ACHN (cell line): ENCODE results near the gene GEMIN5.
A peak's percentile ranks its signal among the peaks of the same experiment; 100 is the strongest.
"Not testable (repeated sequence)": the region's sequence is repeated elsewhere in the genome, so short reads cannot be mapped to it uniquely, and the experiment has no call there.

Source experiments
- DNase-seq: peaks from one replicate; pipeline ENCODE4 v3.0.0-alpha.2; 2015
- in situ Hi-C: cut with HindIII; loops from 2 replicates; pipeline ENCODE4 v1.10.0; 2017; ENCODE audit warnings: low sequenced_read_pairs, low pct_ligation_motif_present, low pct_unique_long_range_greater_than_20kb

The GEMIN5 gene, protein sequence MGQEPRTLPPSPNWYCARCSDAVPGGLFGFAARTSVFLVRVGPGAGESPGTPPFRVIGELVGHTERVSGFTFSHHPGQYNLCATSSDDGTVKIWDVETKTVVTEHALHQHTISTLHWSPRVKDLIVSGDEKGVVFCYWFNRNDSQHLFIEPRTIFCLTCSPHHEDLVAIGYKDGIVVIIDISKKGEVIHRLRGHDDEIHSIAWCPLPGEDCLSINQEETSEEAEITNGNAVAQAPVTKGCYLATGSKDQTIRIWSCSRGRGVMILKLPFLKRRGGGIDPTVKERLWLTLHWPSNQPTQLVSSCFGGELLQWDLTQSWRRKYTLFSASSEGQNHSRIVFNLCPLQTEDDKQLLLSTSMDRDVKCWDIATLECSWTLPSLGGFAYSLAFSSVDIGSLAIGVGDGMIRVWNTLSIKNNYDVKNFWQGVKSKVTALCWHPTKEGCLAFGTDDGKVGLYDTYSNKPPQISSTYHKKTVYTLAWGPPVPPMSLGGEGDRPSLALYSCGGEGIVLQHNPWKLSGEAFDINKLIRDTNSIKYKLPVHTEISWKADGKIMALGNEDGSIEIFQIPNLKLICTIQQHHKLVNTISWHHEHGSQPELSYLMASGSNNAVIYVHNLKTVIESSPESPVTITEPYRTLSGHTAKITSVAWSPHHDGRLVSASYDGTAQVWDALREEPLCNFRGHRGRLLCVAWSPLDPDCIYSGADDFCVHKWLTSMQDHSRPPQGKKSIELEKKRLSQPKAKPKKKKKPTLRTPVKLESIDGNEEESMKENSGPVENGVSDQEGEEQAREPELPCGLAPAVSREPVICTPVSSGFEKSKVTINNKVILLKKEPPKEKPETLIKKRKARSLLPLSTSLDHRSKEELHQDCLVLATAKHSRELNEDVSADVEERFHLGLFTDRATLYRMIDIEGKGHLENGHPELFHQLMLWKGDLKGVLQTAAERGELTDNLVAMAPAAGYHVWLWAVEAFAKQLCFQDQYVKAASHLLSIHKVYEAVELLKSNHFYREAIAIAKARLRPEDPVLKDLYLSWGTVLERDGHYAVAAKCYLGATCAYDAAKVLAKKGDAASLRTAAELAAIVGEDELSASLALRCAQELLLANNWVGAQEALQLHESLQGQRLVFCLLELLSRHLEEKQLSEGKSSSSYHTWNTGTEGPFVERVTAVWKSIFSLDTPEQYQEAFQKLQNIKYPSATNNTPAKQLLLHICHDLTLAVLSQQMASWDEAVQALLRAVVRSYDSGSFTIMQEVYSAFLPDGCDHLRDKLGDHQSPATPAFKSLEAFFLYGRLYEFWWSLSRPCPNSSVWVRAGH (N-terminal part only)

DNA sequence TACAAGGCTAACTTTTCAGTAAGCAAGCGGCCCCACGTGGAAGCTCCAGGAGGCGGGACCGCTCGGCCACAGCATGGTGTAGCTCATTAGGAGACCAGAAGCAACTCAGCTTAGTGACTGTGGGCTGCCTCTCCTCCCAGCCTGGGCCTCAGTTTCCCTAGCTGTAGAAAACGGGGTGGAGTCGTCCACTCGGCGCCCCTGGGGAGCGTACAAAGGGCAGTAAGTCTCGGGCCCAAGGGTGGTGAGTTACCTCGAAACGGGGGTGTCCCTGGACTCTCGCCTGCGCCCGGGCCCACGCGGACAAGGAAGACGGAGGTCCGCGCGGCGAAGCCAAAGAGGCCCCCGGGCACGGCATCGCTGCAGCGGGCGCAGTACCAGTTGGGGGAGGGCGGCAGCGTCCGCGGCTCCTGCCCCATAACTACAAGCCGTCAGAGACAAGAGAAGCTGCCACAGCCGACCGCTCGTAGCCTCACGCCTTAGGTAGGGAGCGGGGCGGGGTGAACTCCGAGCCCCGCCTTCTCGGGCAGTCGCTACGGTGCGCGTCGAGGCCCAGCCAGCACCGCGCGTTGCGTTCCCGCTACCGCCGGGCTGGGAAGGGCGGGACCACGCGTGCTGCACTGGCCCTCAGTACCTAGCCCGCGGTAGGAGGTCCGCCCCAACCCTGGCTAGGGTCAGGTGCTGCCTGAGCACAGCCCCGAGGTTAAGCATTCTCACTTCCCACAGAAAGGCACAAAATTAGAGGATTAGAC, at the start of gene GEMIN5:
TSS of gene GEMIN5 (minus strand) at position 494 of the 749 bp plus-strand sequence. CDS start at position 416, 78 bp downstream.
- in situ Hi-C loops: no loop called here
- DNase-seq: peak; percentile 87

DNA sequence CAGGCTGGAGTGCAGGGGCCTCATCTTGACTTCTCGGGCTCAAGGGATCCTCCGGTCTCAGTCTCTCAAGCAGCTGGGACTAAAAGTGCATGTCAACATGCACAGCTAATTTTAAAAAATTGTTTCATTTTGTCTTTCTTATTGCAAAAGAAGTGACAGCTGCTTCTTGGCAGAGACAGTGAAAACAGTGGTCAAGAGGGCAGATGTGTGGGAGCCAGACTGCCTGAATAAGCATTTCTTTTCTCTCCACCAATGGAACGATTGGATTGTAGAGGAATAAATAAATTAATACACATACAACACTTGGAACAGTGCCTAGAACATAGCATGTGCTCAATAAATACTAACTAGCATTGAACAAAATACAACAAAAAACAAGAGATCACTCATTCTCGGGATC, 48.1 kb upstream of the GEMIN5 start:
- no peak for DNase-seq
- in situ Hi-C loops: no loop called here

DNA sequence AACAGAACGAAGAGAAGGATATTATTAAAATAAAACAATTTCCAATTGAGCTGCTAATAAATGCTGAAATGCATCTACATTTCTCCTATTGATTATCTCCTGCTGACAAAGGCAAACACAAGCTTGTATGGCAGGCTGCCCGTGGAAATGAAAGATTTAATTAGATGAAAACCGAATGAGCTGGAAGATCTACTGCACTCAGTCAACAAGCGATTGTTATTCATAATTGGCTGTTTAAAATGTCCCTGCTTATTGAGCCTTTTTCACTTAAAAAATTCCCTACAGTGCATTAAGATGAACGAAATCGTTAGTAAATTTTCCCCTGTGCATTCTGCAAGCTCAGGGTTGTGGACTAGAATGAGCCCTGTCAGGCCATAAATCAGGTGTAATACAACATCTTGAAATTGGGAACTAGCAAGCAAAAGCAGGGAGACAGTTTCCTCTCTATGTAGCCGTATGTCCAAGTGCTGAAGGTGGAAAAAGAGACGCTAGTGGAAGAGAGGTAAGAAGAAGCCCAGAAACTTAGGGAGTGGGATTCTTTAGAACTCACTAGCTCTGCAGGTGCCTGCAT, 47.0 kb upstream of the GEMIN5 start:
- no peak for DNase-seq
- in situ Hi-C loops: no loop called here

DNA sequence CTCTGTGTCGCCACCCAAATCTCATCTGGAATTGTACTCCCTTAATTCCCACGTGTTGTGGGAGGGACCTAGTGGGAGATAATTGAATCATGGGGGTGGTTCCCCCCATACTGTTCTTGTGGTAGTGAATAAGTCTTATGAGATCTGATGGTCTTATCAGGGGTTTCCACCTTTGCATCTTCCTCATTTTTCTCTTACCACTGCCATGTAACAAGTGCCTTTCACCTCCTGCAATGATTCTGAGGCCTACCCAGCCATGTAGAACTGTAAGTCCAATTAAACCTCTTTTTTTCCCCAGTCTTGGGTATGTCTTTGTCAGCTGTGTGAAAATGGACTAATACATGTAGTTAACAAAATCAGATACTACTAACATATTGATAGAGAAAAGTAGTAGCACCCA, 40.3 kb upstream of the GEMIN5 start:
- DNase-seq, in situ Hi-C loops: not testable (repeated sequence)

DNA sequence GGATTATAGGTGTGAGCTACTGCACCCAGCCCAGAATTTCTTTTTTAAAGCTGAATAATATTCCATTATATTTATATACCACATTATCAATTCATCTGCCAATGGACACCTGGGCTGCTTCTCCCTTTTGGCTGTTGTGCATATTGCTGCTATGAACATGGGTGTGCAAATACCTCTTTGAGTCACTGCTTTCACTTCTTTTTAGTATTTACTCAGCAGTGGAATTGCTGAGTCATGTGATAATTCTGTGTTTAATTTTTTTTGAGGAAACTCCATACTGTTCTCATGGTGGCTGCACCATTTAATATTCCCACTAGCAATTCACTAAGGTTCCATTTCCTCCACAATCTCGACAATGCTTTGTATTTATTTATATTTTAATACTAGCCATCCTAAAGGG, 39.4 kb upstream of the GEMIN5 start:
- in situ Hi-C loops: no loop called here
- DNase-seq: no peak

DNA sequence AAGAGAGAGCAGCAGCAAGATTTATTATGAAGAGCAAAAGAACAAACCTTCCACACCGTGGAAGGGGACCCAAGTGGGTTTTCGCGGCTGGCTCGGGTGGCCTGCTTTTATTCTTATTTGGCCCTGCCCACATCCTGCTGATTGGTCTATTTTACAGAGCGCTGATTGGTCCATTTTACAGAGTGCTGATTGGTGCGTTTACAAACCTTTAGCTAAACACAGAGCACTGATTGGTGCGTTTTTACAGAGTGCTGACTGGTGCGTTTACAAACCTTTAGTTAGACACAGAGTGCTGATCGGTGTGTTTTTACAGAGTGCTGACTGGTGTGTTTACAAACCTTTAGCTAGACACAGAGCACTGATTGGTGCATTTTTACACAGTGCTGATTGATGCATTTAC, 38.1 kb upstream of the GEMIN5 start:
- DNase-seq, in situ Hi-C loops: not testable (repeated sequence)

DNA sequence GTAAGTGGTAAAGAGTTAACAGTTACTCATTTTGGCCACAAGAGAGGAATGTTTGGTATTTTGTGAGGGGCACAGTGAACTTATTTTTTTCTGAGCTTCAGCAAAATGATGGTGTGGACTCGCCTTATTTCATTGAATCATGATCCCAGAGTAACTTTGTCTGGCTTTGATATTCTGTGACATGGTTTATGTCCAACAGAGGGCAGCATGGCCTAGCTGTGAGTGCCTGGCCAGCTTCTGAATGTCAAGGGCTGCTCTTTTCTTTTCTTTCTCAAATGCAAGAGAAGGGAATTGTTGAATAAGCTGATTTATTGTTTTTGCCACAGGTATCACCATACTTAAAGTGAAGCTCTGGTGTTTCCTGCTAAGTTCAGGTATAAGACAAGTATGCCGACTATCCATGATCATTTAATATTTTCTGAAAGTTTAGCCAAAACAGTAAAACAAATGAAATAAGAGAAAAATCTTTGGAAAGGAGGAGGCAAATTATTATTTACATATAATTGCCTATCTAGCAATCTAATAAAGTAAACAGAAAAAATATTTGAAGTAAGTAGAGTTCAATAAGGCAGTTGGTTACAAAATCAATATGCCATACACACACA, 34.6 kb upstream of the GEMIN5 start:
- DNase-seq: peak; percentile 44
- in situ Hi-C loops: no loop called here

DNA sequence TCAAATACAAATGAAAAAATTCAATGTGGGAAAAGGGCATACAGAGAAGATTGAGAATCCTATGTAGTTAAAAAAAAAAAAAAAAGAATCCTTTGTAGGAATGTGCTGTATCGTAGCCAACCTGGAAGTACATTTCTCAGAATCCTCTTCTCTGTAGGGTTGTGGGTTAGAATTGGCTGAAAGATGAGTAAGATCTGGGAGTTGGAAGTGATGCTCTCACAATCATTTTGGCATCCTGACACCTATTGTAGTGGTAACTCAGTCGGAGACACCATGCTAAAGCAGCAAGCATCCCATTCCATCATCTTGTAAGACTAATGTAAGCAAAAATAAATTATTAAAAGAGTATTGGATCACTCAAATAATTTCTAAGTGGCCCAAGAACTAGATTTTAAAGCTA, 33.5 kb upstream of the GEMIN5 start:
- in situ Hi-C loops: no loop called here
- DNase-seq: no peak

DNA sequence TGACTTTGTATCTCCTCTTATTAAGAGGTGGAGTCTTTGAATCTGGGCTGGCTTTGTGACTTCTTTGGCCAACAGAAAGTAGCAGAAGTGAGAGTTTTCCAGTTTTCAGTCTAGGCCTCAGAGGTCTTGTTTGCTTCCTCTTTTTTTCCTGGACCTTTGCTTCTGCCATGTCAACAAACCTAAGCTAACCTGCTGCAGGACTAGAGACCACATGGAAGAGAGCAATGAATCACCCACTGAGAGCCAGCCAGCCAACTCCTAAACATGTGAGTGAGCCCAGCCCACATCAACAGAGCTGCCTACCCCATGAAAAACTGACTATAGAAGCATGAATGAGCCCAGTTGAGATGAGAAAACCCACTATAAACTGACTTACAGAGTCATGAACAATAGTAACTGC, 32.7 kb upstream of the GEMIN5 start:
- in situ Hi-C loops: no loop called here
- DNase-seq: no peak

DNA sequence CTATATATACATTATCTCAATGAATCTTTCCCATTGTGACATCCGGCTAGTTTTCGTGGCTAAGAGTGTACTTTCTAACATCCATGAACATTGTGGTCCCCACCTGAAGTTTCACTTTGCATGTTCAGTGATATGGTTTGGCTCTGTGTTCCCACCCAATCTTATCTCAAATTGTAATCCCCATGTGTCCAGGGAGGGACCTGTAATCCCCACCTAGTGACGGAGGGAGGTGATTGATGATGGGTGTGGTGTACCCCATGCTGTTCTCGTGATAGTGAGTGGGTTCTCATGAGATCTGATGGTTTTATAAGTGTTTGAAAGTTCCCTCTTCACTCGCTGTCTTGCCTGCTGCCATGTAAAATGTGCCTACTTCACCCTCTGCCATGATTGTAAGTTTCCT, 30.9 kb upstream of the GEMIN5 start:
- no peak for DNase-seq
- in situ Hi-C loops: no loop called here

DNA sequence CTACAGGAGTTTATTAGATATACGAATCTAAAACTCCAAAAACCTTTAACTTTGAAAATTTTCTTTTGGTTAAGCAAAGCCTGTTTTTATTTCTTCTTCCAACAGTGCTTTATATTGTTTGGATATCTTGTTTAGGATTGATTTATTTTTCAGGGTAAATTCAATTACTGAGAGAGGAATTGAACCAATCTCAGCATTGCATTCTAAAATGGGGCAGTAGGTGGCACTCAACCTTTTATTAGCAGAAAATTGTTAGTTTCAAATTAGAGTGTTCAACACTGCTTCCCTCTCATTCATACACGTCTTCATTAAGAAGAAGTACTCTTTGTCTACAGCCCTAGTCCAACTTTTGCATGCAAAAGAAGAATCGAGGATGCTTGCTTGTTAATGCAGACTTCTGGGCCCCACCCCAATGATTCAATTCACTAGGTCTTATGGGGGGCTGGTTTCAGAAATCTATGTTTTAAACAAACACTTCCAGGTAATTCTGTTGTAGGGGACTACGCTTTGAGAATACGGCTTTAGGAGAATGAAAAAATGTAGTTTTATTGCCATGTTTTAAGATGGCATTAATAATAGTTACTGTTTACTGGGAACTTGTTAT, 29.5 kb upstream of the GEMIN5 start:
- peak; percentile 8 for DNase-seq
- in situ Hi-C loops: no loop called here

DNA sequence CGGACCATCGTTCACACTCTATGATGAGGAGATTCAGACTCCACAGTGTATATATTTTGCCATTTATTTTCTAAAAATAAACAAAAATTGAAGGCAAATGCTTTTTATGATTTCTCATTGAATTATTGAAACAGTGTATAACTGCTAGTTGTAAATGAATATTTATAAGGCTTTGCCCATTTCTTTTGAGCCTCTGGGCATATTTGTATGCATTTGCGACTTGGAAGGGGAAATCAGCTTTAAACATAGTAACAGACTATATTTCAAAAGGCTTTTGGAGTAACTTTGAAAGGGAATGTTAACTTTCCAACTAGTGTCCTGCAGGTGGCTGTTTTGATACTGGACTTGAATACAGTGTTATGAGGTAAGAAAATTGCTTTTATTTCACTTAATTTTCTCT, 28.9 kb upstream of the GEMIN5 start:
- DNase-seq: no peak
- in situ Hi-C loops: no loop called here

DNA sequence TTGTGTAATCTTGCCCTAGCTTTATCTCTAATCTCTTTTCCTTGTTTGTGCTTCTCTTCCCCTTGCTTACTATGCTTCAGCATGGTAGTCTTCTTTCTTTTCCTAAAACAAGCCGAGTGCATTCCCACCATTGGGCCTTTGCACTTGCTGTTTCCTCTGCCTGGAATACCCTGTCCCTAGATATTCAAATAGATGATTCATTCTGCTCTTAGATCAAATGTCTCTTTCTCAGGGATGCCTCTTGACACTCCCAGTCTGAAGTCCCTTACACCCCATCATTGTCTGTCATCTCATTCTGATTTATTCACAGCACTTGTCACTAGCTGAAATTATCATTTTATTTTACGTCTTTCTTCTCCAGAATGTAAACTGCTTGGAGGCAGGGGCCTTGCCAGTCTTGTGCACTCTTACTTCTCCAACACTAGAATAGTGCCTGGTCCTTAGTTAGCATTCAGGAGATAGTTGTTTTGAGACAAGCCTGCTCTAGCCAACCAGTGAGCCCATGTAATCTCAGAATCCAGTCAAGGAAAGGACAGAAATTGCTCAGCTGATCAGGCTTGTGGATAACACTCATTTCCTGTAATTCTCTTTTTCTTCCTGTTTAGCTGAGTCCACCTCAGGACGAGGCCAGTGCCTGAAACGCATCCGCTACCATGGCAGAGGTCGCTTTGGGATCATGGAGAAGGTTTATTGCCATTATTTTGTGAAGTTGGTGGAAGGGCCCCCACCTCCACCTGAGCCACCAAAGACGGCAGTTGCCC, 28.2 kb upstream of the GEMIN5 start:
- no peak for DNase-seq
- in situ Hi-C loops: no loop called here

DNA sequence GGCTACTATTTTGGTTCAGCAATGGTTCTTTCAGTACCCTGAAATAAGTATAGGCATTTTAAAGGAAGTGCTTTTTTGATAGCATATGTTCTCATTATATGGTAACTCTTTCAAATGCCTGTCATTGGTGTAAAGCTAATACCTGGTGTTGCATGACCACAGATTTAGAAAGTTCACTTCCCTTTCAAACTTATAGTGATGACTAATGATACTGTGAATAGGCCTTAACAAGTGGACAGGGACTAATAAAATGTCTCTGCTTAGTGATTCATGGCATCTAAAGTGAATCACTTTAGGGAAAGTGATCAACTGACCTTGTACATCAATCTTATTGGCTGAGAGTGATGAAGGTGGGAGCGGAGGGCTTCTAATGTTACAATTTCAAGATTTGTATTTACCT, 24.5 kb upstream of the GEMIN5 start:
- peak; percentile 37 for DNase-seq
- in situ Hi-C loops: no loop called here

DNA sequence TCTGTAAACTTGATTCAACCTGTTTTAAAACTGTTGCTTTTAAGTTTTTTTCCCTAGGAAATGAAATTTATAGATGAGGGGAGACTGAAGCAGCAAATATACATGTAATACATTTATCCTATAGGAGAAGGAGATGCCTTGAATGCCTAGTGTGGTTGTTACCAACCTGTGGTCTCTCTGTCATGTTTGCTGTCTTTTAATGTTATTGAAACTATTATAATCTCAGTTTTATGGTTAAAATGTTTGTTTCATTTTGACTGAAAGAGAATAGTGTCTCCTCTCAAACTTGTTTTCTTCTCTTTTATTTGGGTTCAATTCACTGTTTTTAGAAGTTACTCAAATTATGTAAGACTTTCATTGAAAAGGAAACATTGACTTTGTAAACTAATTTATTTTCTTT, 18.7 kb upstream of the GEMIN5 start:
- in situ Hi-C loops: no loop called here

DNA sequence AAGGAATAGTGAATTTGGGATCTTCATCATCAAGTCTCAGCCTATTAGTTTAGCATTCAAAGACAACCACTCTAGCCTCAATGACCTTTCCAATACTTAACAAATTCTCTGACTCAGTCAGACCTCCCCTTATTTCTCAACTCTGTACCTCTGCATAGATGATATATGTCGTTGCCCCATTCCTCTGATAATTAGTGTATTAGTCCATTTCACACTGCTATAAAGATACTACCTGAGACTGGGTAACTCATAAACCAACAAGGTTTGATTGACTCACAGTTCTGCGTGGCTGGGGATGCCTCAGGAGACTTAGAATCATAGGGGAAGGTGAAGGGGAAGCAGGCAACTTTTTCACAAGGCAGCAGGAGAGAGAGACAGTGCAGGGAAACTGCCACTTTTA, 11.8 kb upstream of the GEMIN5 start:
- in situ Hi-C loops: no loop called here
- no peak for DNase-seq

More for the DNA sequence above, 18.7 kb upstream of the GEMIN5 start:
- DNase-seq: no peak
